ENCODE measurements around the gene NKD1.
"Not testable (repeated sequence)": the region's sequence is repeated elsewhere in the genome, so short reads cannot be mapped to it uniquely, and the experiment has no call there.

NKD1 gene

GRCh38 chr16:50534958-50535357, 13.2 kb upstream of the NKD1 start:
- no peaks in the 10 kb centered on the region for H3K27me3 ChIP-seq (ENCODE audit: insufficient read depth, low read length, poor library complexity, severe bottlenecking)
- no peaks in the 10 kb centered on the region; the same call in 1 of the 2 replicates for H3K9me3 ChIP-seq (ENCODE audit: insufficient read depth, low read depth, low read length)
- H3K79me2 ChIP-seq (ENCODE audit: insufficient read depth, low read length), result no peaks in the 10 kb centered on the region
- H3K9me2 ChIP-seq (replicated peaks; ENCODE audit: low read depth, low read length), result no peaks in the 10 kb centered on the region
- H3K4me1 ChIP-seq (ENCODE audit: insufficient read depth, low read length, poor library complexity, severe bottlenecking), result no peaks in the 10 kb centered on the region
- TF ChIP-seq, protein P1, sequence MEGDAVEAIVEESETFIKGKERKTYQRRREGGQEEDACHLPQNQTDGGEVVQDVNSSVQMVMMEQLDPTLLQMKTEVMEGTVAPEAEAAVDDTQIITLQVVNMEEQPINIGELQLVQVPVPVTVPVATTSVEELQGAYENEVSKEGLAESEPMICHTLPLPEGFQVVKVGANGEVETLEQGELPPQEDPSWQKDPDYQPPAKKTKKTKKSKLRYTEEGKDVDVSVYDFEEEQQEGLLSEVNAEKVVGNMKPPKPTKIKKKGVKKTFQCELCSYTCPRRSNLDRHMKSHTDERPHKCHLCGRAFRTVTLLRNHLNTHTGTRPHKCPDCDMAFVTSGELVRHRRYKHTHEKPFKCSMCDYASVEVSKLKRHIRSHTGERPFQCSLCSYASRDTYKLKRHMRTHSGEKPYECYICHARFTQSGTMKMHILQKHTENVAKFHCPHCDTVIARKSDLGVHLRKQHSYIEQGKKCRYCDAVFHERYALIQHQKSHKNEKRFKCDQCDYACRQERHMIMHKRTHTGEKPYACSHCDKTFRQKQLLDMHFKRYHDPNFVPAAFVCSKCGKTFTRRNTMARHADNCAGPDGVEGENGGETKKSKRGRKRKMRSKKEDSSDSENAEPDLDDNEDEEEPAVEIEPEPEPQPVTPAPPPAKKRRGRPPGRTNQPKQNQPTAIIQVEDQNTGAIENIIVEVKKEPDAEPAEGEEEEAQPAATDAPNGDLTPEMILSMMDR (conservative IDR thresholded peaks at IDR 0.05; ENCODE audit: low read length), result no peak
- no peak for TF ChIP-seq EZH2phosphoT487 (IDR thresholded peaks at IDR 0.05; ENCODE audit: borderline replicate concordance)
- H3K4me3 ChIP-seq (ENCODE audit: low read length, poor library complexity, severe bottlenecking), result no peak overlapping the region
- H3F3A ChIP-seq (ENCODE audit: low read depth), result no peaks in the 10 kb centered on the region
- no peaks in the 10 kb centered on the region for H4K20me1 ChIP-seq (ENCODE audit: insufficient read depth, low read length, poor library complexity, severe bottlenecking)
- H3K4me2 ChIP-seq (ENCODE audit: low read depth, low read length, poor library complexity, severe bottlenecking), result no peak overlapping the region
- no peaks in the 10 kb centered on the region for H3K36me3 ChIP-seq (ENCODE audit: insufficient read depth, low read length)
- no peak overlapping the region for H2AFZ ChIP-seq (ENCODE audit: low read length)
- no peak overlapping the region for H3K9ac ChIP-seq (ENCODE audit: low read depth, low read length, poor library complexity, severe bottlenecking)

DNA sequence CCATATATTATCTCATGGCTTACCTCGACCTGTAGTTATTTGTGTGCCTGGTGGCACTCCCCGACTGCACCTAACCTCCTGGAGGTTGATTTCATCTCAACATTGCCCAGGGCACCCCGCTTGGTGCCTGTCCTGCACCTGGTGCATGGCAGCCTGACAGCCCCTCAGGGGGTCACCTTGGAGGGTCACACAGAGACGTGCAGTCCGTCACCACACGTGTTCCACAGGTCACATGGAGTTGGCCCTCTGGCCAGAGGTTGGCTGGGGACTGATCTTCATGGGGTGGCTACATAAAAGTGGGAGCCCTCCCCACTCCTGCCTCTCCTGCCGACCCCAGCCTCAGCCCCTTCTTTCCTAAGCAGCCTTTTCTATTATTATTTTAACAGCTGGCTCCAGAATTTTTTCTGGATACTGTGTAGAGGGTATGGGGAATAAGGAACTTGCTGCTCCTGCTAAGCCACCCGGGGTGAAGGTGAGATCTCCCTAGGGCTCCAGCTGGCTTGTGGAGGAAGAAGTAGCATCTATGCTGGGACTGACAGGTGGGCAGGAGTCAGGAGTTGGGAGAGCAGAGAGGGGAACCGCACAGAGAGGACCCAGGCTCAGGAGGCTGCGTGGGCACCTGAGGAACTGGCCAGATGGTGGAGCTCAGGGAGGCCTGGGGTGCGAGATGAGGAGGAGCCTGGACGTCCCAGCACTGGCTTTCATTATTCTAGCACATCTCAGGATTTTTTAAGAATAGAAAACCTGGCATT, 12.5 kb upstream of the NKD1 start:
- Histone ChIP-seq H3K4me3 (ENCODE audit: low read length, poor library complexity, severe bottlenecking) (no peak overlapping the region), H3K9ac (ENCODE audit: low read depth, low read length, poor library complexity, severe bottlenecking) (no peak overlapping the region), H3F3A (ENCODE audit: low read depth) (no peaks in the 10 kb centered on the region), H3K9me3 (ENCODE audit: insufficient read depth, low read depth, low read length) (no peaks in the 10 kb centered on the region; the same call in 1 of the 2 replicates), H3K27me3 (ENCODE audit: insufficient read depth, low read length, poor library complexity, severe bottlenecking) (no peaks in the 10 kb centered on the region), H3K4me2 (ENCODE audit: low read depth, low read length, poor library complexity, severe bottlenecking) (no peak overlapping the region), H3K4me1 (ENCODE audit: insufficient read depth, low read length, poor library complexity, severe bottlenecking) (no peaks in the 10 kb centered on the region), H2AFZ (ENCODE audit: low read length) (no peak overlapping the region), H3K36me3 (ENCODE audit: insufficient read depth, low read length) (no peaks in the 10 kb centered on the region), H3K9me2 (replicated peaks; ENCODE audit: low read depth, low read length) (no peaks in the 10 kb centered on the region), H3K79me2 (ENCODE audit: insufficient read depth, low read length) (no peaks in the 10 kb centered on the region), H4K20me1 (ENCODE audit: insufficient read depth, low read length, poor library complexity, severe bottlenecking) (no peaks in the 10 kb centered on the region)
- TF ChIP-seq, protein P1 (conservative IDR thresholded peaks at IDR 0.05; ENCODE audit: low read length), result no peak
- TF ChIP-seq EZH2phosphoT487 (IDR thresholded peaks at IDR 0.05; ENCODE audit: borderline replicate concordance), result no peak

DNA sequence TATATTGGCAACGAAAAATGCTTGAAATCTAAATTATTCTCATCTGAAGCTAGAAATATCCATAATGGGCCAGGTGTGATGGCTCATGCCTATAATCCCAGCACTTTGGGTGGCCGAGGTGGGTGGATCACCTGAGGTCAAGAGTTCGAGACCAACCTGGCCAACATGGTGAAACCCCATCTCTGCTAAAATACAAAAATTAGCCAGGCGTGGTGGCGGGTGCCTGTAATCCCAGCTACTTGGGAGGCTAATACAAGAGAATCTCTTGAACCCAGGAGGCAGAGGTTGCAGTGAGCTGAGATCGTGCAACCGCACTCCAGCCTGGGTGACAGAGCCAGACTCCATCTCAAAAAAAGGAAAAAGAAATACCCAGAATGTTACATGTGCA, 11.9 kb upstream of the NKD1 start:
- not testable (repeated sequence) for H3K4me2 ChIP-seq (ENCODE audit: low read depth, low read length, poor library complexity, severe bottlenecking); H3K9ac ChIP-seq (ENCODE audit: low read depth, low read length, poor library complexity, severe bottlenecking)

More for the DNA sequence above, 11.9 kb upstream of the NKD1 start:
- H3K27me3 ChIP-seq (ENCODE audit: insufficient read depth, low read length, poor library complexity, severe bottlenecking); H3K9me2 ChIP-seq (replicated peaks; ENCODE audit: low read depth, low read length); H3F3A ChIP-seq (ENCODE audit: low read depth); H4K20me1 ChIP-seq (ENCODE audit: insufficient read depth, low read length, poor library complexity, severe bottlenecking); H2AFZ ChIP-seq (ENCODE audit: low read length); H3K79me2 ChIP-seq (ENCODE audit: insufficient read depth, low read length); H3K4me3 ChIP-seq (ENCODE audit: low read length, poor library complexity, severe bottlenecking); H3K9me3 ChIP-seq (ENCODE audit: insufficient read depth, low read depth, low read length); H3K4me1 ChIP-seq (ENCODE audit: insufficient read depth, low read length, poor library complexity, severe bottlenecking); H3K36me3 ChIP-seq (ENCODE audit: insufficient read depth, low read length): not testable (repeated sequence)

Data from Loucy (cell line).